ENCODE results near the gene SLC25A40.

DNA sequence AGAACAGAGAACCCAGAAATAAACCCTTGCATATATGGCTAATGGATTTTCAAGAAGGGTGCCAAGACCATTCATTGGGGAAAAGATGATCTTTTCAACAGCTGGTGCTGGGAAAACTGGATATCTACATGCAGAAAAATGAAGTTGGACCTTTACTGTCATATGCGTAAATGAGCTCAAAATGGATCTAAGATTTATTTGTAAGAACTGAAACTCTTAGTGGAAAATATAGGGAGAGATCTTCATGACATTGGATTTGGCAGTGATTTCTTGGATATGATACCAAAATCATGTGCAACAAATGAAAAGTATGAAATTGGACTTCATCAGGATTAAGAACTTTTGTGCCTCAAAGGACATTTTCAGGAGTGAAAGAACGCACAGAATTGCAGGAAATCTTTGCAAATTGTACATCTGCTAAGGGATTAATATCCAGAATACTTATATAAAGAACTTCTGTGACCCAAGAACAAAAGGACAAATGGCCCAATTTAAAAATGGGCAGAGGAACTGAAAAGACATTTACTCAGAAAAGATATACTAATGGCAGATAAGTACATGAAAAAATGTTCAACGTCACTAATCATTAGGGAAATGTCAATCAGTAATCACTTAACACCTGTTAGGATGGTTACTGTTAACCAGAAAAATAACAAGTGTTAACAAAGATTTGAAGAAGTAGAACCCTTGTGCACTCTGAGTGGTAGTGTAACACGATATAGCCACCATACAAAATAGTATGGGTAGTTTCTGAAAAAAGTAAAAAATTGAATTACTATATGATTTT is 6.2 kb upstream of the SLC25A40 start:
- no peak for TF ChIP-seq POLR2A (IDR thresholded peaks at IDR 0.05)
- TF ChIP-seq, protein P1, sequence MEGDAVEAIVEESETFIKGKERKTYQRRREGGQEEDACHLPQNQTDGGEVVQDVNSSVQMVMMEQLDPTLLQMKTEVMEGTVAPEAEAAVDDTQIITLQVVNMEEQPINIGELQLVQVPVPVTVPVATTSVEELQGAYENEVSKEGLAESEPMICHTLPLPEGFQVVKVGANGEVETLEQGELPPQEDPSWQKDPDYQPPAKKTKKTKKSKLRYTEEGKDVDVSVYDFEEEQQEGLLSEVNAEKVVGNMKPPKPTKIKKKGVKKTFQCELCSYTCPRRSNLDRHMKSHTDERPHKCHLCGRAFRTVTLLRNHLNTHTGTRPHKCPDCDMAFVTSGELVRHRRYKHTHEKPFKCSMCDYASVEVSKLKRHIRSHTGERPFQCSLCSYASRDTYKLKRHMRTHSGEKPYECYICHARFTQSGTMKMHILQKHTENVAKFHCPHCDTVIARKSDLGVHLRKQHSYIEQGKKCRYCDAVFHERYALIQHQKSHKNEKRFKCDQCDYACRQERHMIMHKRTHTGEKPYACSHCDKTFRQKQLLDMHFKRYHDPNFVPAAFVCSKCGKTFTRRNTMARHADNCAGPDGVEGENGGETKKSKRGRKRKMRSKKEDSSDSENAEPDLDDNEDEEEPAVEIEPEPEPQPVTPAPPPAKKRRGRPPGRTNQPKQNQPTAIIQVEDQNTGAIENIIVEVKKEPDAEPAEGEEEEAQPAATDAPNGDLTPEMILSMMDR (IDR thresholded peaks at IDR 0.05), result no peak
